Lower leg skin (tissue), 3 donors: Measurements from ENCODE around the gene RAPGEF5.

Source experiments
- CTCF ChIP-seq, 3 donors: fragments of 450-650 bp; IDR thresholded peaks; one replicate each; pipeline ENCODE4 v1.5.1; 2016; ENCODE audit warnings: antibody characterized with exemption in 3 of 3, mild to moderate bottlenecking in 3 of 3, moderate library complexity in 2 of 3
- POLR2A ChIP-seq, 2 donors: fragments of 450-650 bp; IDR thresholded peaks; one replicate each; pipeline ENCODE4 v1.6.1; 2016 to 2017; ENCODE audit warnings: antibody characterized with exemption in 2 of 2, mild to moderate bottlenecking in 1 of 2, moderate library complexity in 1 of 2

DNA sequence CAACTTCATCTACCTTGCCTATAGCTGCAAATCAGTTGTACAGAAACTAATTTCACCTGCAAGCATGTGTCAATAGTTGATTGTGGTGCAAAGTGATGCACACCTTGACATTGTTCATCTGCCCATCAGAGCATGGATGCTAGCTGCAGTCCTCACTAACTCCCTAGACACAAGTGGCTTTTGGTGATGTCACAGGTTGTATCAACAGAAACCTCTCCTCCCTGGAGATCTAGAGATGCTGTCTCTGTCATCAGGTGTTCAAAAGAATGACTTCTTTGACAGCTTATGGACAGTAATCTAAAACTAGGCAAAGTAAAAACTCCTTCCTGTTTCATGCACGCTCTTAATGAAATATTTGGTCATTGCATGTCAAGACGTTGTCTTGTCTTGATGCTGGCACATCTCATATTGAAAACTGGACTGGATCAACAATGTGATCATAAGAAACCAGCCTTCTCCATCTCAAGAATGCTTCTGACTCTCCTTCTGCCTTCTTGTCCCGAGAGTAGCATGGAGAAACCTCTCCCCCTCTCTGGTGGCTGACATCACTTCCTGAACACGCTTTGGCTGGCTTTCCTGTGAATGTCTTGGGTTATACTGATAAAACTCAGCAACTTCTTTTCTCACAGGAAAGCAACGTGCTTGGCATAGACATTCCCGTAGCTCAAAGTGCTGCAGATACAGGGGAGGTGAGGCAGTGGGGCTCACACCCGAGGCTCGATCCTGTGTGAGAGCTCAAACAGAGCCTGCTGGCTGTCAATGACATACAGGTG, 235.1 kb downstream of the RAPGEF5 start:
- no peak for TF ChIP-seq CTCF (IDR thresholded peaks at IDR 0.05)
- TF ChIP-seq POLR2A (IDR thresholded peaks at IDR 0.05), result no peak
